Keratinocyte (primary cell): ENCODE data around the gene CACNA1S.

Experiments used
- CTCF ChIP-seq, 3 experiments: IDR thresholded peaks in 1 of 3; conservative IDR thresholded peaks in 1 of 3; optimal IDR thresholded peaks in 1 of 3; 2 replicates in 2 of 3; 3 replicates in 1 of 3; pipeline versions ENCODE3 to v1.5.1; 2011; ENCODE audit warnings: low read length in 3 of 3, mild to moderate bottlenecking in 3 of 3, moderate library complexity in 2 of 3, control low read depth in 1 of 3, inconsistent platforms in 1 of 3; ENCODE audit not compliant: insufficient read depth in 2 of 3; ENCODE audit errors: extremely low read depth in 1 of 3
- EZH2 ChIP-seq: IDR thresholded peaks from one replicate; pipeline ENCODE4 v1.6.1; 2012; ENCODE audit warnings: inconsistent platforms, mild to moderate bottlenecking, low read length, moderate library complexity

GRCh38 chr1:201059401-201059800, 52.8 kb downstream of the CACNA1S start:
- no peak for TF ChIP-seq CTCF (optimal IDR thresholded peaks at IDR 0.05 in 1 of 3, IDR thresholded peaks at IDR 0.05 in 1 of 3, conservative IDR thresholded peaks at IDR 0.05 in 1 of 3; ENCODE audit: extremely low read depth in 1 of 3, insufficient read depth in 2 of 3, low read length in 3 of 3)
- no peak for TF ChIP-seq EZH2
